K562 (cell line): ENCODE data around the gene SPINT2.

Source experiments
- GABPA ChIP-seq: fragments of 200-800 bp; sonication (Bioruptor generic); conservative IDR thresholded peaks from 2 replicates; pipeline ENCODE4 v1.6.1; 2016; ENCODE audit warnings: low read depth, missing genetic modification characterization, missing compliant biosample characterization
- MLX ChIP-seq, 2 experiments: fragments of 450-650 bp in 1 of 2; sonication (generic) in 1 of 2; formaldehyde crosslinking; conservative IDR thresholded peaks; 2 replicates each; pipeline versions ENCODE4 v1.4.0 to v1.8.1; 2020 to 2022; ENCODE audit warnings: mild to moderate bottlenecking in 1 of 2, missing genetic modification reagents in 1 of 2

GRCh38 chr19:38277969-38278680 lies 13.8 kb downstream of the SPINT2 start:
- TF ChIP-seq MLX (CRISPR knock-in tag; conservative IDR thresholded peaks at IDR 0.05), result no peak
- TF ChIP-seq GABPA (tag), result no peak
